Naive B cell (primary cell): ENCODE results near the gene RHOBTB3. TPM values are rescaled to one million over a fixed set of nuclear protein-coding genes. Genes with fewer than 3 reads are reported as not detected.

ENCODE experiments used
- ATAC-seq, 2 donors: fragments of 150-1000 bp; cut with Tn5 transposase; 2 replicates each; pipeline ENCODE4 v1.10.0; 2021; ENCODE audit warnings: low read depth in 2 of 2, mild to moderate bottlenecking in 2 of 2, moderate library complexity in 2 of 2
- DNase-seq: peaks from one replicate; pipeline ENCODE4 v3.0.0; 2022
- H3K27ac Mint-ChIP-seq, 6 donors: one replicate each; pipeline ENCODE4 v1.8.0; 2020 to 2022; ENCODE audit warnings: mild to moderate bottlenecking in 6 of 6, mixed read lengths in 6 of 6, moderate library complexity in 5 of 6, inconsistent platforms in 2 of 6
- H3K27me3 Mint-ChIP-seq, 3 donors: one replicate each; pipeline ENCODE4 v1.8.0; 2021 to 2022; ENCODE audit warnings: mixed read lengths in 3 of 3, mild to moderate bottlenecking in 1 of 3
- H3K36me3 Mint-ChIP-seq, 2 donors: one replicate each; pipeline ENCODE4 v1.8.0; 2020 to 2022; ENCODE audit warnings: mixed read lengths in 2 of 2, inconsistent platforms in 1 of 2, mild to moderate bottlenecking in 1 of 2
- H3K4me1 Mint-ChIP-seq, 3 donors: one replicate each; pipeline ENCODE4 v1.8.0; 2020 to 2022; ENCODE audit warnings: mixed read lengths in 3 of 3, inconsistent platforms in 1 of 3, mild to moderate bottlenecking in 1 of 3, moderate library complexity in 1 of 3
- H3K4me3 Mint-ChIP-seq, 8 donors: one replicate each; pipeline ENCODE4 v1.8.0; 2020 to 2022; ENCODE audit warnings: mild to moderate bottlenecking in 8 of 8, mixed read lengths in 8 of 8, moderate library complexity in 8 of 8, inconsistent platforms in 2 of 8
- H3K9me3 Mint-ChIP-seq, 7 donors: one replicate each; pipeline ENCODE4 v1.8.0; 2020 to 2022; ENCODE audit warnings: mixed read lengths in 7 of 7, mild to moderate bottlenecking in 5 of 7, inconsistent platforms in 2 of 7, moderate library complexity in 1 of 7
- polyA plus RNA-seq, 6 donors: library from polyadenylated mRNA; unstranded; fragments of 300-500 nt; fragmentation: Illumina TruSeq; gene quantifications; one replicate each; pipeline ENCODE4 v1.2.3, GENCODE V29; 2021; ENCODE audit warnings: low read depth in 6 of 6

The RHOBTB3 gene
- polyA plus RNA-seq, 6 donors from 2014 or later, result 1.5 to 2.1 (median 1.7) TPM; not detected in 3

DNA sequence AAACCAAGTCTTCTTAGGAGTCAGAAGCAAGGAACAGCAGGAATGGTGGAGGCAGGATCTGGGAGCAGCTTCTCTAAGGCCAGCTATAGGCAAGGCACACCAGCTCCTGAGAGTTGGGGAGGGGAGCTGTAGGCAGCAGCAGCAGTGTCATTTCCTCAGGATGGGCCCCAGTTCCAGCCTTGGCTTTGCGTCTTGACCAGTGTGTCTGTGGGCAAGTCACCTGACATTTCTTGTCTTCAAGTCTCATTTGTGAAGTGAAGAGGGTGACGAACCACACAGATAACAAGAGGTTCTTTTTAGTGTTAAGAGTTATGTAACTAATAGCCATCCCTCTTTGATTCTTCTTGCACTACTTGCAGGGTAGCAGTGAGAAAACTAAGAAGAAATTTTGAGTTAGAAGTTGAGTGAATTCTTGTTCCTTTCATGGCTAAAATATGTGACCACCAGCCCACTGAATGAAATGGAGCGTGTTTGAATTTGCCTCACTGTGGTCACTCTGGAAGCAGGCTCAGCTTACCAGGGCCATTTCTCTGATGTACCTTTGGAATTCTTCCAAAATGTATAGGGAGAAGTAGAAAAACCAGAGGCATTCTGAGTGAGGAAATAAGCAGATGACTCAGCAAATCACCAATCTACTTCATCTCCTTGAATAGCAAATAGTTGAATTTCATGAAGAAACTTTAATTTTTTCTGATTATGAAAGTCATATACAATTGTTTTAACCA is 42.4 kb downstream of the RHOBTB3 start:
- no peak overlapping the region for H3K27ac Mint-ChIP-seq
- no peaks in the 10 kb centered on the region for H3K4me1 Mint-ChIP-seq
- peaks cover 0 to 3% (median 0%) of the 10 kb centered on the region in 3 donors for H3K27me3 Mint-ChIP-seq
- H3K36me3 Mint-ChIP-seq, result no peaks in the 10 kb centered on the region
- no peak overlapping the region for H3K4me3 Mint-ChIP-seq
- no peaks in the 10 kb centered on the region for H3K9me3 Mint-ChIP-seq
- DNase-seq (no peak), ATAC-seq (no peak)

DNA sequence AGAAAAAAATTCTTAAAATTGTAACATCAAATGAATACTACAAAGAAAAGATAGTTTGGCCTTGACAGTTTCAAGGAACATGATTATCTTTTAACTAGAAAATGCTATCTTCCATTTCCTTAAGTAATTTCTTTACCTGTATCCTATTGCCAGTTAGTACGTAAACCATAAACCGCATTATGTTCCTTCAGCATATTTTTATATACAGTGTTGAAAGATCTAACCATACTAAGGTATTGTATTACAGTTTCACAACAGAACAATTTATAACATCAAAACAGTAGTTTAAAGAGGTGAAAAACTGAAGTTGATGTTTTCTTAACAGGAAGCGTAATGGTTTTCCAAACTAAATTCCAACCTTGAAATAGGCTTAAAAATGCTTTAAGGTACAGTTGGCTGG is 46.3 kb downstream of the RHOBTB3 start:
- no peak overlapping the region for H3K27ac Mint-ChIP-seq
- H3K9me3 Mint-ChIP-seq, result no peaks in the 10 kb centered on the region
- H3K27me3 Mint-ChIP-seq, result no peaks in the 10 kb centered on the region
- no peak overlapping the region for H3K4me3 Mint-ChIP-seq
- H3K4me1 Mint-ChIP-seq, result peaks cover 4 to 6% (median 6%) of the 10 kb centered on the region in 3 donors
- ATAC-seq, result no peak
- DNase-seq, result no peak
- H3K36me3 Mint-ChIP-seq, result no peaks in the 10 kb centered on the region

DNA sequence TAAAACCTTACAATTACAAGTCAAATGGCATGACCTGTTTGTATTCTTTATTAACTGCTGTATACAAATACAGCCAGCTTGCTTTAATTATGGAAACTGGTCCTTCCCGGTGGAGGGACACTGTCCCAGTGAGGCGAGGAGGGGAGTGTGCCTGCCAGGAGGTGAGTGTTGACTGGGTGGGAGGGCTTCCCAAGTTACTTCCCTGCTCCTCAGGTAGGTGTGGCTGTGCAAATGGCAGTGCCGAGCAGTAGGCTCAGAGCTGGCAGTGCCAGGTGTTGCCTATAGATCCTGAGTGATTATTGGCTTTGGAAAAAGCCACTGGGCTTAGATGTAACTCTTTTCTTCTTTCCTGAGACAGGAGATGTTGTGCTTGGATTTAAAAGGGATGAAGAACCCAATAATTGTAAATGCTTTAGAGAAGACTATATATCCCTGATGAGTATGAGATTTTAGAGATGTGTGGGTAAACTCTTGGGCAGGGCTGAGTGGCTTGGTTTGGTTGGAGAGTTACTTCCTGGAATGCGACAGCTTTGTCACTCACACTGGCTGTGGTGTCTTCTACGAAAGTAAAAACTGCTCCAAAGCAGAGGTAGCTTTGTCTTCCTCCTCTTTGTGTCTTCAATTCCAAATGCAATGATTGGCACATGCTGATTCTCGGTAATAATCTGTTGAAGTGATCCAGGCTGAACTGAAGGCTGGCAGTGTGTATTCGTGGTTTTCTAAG is 47.7 kb downstream of the RHOBTB3 start:
- no peak for ATAC-seq
- Mint-ChIP-seq H3K4me3 (no peak overlapping the region), H3K27ac (peak overlapping the region in 2 of 6 donors; percentile 0 to 41), H3K36me3 (no peaks in the 10 kb centered on the region), H3K4me1 (peaks cover 4 to 6% (median 6%) of the 10 kb centered on the region in 3 donors), H3K27me3 (no peaks in the 10 kb centered on the region), H3K9me3 (no peaks in the 10 kb centered on the region)
- DNase-seq, result no peak

- H3K27ac Mint-ChIP-seq, result no peak overlapping the region
- DNase-seq, result no peak
- no peaks in the 10 kb centered on the region for H3K9me3 Mint-ChIP-seq
- no peaks in the 10 kb centered on the region for H3K27me3 Mint-ChIP-seq
- H3K36me3 Mint-ChIP-seq, result no peaks in the 10 kb centered on the region
- ATAC-seq, result no peak
- no peak overlapping the region for H3K4me3 Mint-ChIP-seq
- peaks cover 4 to 6% (median 6%) of the 10 kb centered on the region in 3 donors for H3K4me1 Mint-ChIP-seq
Observed at GRCh38 chr5:95779611-95780010, 48.5 kb downstream of the RHOBTB3 start.

DNA sequence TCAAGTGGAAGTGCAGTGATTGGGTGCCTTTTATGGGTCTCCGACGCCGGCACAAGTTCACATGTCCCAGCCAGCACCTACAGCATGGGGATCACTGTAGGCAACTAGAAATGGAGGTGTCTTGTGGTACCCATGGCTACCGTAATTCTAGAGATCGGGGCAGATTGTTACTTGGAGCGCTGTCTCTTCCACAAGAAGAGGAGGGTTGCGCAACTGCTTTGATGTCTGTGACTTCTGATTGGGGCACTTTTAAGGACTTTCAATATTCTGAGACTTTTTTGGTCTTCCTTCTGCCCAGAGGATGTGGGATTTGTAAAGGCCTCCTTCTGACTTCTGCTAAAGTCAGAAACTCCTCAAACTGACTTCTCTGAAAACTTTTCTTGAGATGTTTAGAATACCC is 49.5 kb downstream of the RHOBTB3 start:
- ATAC-seq (no peak), DNase-seq (no peak)
- no peak overlapping the region for H3K4me3 Mint-ChIP-seq
- H3K9me3 Mint-ChIP-seq, result no peaks in the 10 kb centered on the region
- peak overlapping the region in 1 of 6 donors; percentile 17 for H3K27ac Mint-ChIP-seq
- H3K27me3 Mint-ChIP-seq, result no peaks in the 10 kb centered on the region
- H3K36me3 Mint-ChIP-seq, result no peaks in the 10 kb centered on the region
- H3K4me1 Mint-ChIP-seq, result peaks cover 4 to 6% (median 6%) of the 10 kb centered on the region in 3 donors

GRCh38 chr5:95781101-95781583 is 50.0 kb downstream of the RHOBTB3 start:
- ATAC-seq (peak; percentile 99), DNase-seq (peak; percentile 68)
- H3K36me3 Mint-ChIP-seq, result no peaks in the 10 kb centered on the region
- H3K4me3 Mint-ChIP-seq, result peak overlapping the region in 7 of 8 donors; percentile 15 to 66 (median 46)
- H3K4me1 Mint-ChIP-seq, result peaks cover 4 to 6% (median 6%) of the 10 kb centered on the region in 3 donors
- H3K9me3 Mint-ChIP-seq, result no peaks in the 10 kb centered on the region
- peak overlapping the region in 1 of 6 donors; percentile 17 for H3K27ac Mint-ChIP-seq
- no peaks in the 10 kb centered on the region for H3K27me3 Mint-ChIP-seq

GRCh38 chr5:95782181-95782580 is 51.0 kb downstream of the RHOBTB3 start:
- Mint-ChIP-seq H3K4me3 (no peak overlapping the region), H3K27ac (peak overlapping the region in 1 of 6 donors; percentile 7), H3K4me1 (peaks cover 4 to 6% (median 6%) of the 10 kb centered on the region in 3 donors)

GRCh38 chr5:95783661-95784060 is 52.5 kb downstream of the RHOBTB3 start:
- Mint-ChIP-seq H3K36me3 (no peaks in the 10 kb centered on the region), H3K27me3 (no peaks in the 10 kb centered on the region), H3K4me3 (no peak overlapping the region), H3K4me1 (peaks cover 4 to 6% (median 6%) of the 10 kb centered on the region in 3 donors), H3K9me3 (no peaks in the 10 kb centered on the region), H3K27ac (no peak overlapping the region)
- ATAC-seq, result no peak
- no peak for DNase-seq

More at GRCh38 chr5:95782181-95782580, 51.0 kb downstream of the RHOBTB3 start:
- no peaks in the 10 kb centered on the region for H3K9me3 Mint-ChIP-seq
- DNase-seq (no peak), ATAC-seq (no peak)
- H3K36me3 Mint-ChIP-seq, result no peaks in the 10 kb centered on the region
- H3K27me3 Mint-ChIP-seq, result no peaks in the 10 kb centered on the region

DNA sequence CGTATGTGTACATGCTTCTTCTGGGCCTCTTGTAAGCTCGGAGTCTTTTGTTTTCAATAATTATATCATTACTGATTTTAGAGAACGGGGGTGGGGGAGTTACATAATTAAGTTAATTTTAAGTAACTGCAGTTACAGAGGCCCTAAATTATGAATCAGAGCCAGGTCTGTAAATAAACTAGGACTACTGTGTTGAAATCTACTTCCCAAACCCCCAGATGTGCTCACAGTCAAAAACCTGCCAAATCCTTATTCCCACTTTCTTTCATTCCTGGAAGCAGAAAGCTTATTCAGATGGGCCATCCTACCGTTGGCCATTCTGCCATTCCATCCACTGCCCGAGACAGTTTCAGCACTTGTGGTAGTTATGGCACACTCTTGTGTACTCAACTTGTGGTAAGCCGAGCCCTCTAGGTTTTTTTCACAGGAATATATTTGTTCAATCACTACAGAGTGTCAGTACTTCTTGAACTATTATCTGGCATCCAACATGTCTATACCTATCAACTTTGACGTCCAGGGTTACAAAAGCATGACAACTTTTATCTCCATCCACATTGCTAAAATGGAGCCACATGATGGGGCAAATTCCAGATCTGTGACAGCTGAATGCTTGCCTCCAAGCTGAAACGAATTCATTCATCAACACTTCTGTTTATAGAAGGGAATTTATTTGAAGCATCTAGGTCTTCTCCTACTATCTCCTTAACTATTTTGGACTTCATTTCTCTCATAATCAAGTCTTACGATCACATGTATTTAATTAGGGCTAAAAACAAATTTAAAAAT is 53.6 kb downstream of the RHOBTB3 start:
- DNase-seq, result no peak
- H3K27ac Mint-ChIP-seq, result peak overlapping the region in 1 of 6 donors; percentile 82

GRCh38 chr5:95786821-95787418 is 55.8 kb downstream of the RHOBTB3 start:
- DNase-seq (no peak), ATAC-seq (no peak)
- Mint-ChIP-seq H3K27me3 (no peaks in the 10 kb centered on the region), H3K9me3 (no peaks in the 10 kb centered on the region), H3K27ac (no peak overlapping the region), H3K36me3 (no peaks in the 10 kb centered on the region), H3K4me1 (peaks cover 4 to 7% (median 6%) of the 10 kb centered on the region in 3 donors), H3K4me3 (peak overlapping the region in 1 of 8 donors; percentile 29)

More for the DNA sequence above, 53.6 kb downstream of the RHOBTB3 start:
- H3K4me3 Mint-ChIP-seq, result no peak overlapping the region
- no peaks in the 10 kb centered on the region for H3K9me3 Mint-ChIP-seq
- peaks cover 8 to 12% (median 11%) of the 10 kb centered on the region in 3 donors for H3K4me1 Mint-ChIP-seq
- ATAC-seq, result no peak
- no peaks in the 10 kb centered on the region for H3K27me3 Mint-ChIP-seq
- no peaks in the 10 kb centered on the region for H3K36me3 Mint-ChIP-seq

GRCh38 chr5:95788493-95788892 is 57.4 kb downstream of the RHOBTB3 start:
- peak overlapping the region in 1 of 6 donors; percentile 16 for H3K27ac Mint-ChIP-seq
- no peak overlapping the region for H3K4me3 Mint-ChIP-seq
- no peaks in the 10 kb centered on the region for H3K9me3 Mint-ChIP-seq
- no peaks in the 10 kb centered on the region for H3K27me3 Mint-ChIP-seq
- H3K36me3 Mint-ChIP-seq, result no peaks in the 10 kb centered on the region
- peaks cover 4 to 7% (median 6%) of the 10 kb centered on the region in 3 donors for H3K4me1 Mint-ChIP-seq
- ATAC-seq (no peak), DNase-seq (no peak)

GRCh38 chr5:95791751-95792150 is 60.6 kb downstream of the RHOBTB3 start:
- no peak overlapping the region for H3K27ac Mint-ChIP-seq
- peaks cover 4 to 7% (median 6%) of the 10 kb centered on the region in 3 donors for H3K4me1 Mint-ChIP-seq
- H3K4me3 Mint-ChIP-seq, result no peak overlapping the region
- H3K9me3 Mint-ChIP-seq, result no peaks in the 10 kb centered on the region
- no peaks in the 10 kb centered on the region for H3K36me3 Mint-ChIP-seq
- H3K27me3 Mint-ChIP-seq, result no peaks in the 10 kb centered on the region
- DNase-seq (no peak), ATAC-seq (no peak)

DNA sequence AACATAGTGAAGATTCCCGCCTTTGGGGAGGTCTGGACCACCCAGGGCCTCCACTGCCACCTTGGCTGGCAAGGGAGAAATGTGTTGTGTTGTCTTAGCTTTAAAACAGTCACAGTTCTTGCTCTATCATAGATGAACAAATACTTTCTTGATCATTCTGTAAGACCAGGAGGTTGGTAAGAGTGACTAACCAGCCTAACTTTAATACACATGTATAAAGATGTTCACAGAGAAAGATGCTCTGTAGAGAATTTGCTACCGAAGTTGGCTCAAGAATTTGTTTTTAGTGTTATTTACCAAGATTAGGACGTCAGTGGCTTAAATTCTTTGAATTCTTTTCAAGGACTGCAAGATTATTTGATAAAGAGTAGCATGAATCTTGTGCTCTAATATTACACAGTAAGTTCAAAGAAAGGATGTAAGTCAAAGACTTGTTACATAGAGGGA is 63.0 kb downstream of the RHOBTB3 start:
- DNase-seq (no peak), ATAC-seq (no peak)
- Mint-ChIP-seq H3K36me3 (no peaks in the 10 kb centered on the region), H3K4me3 (no peak overlapping the region), H3K4me1 (peaks cover 4 to 7% (median 6%) of the 10 kb centered on the region in 3 donors), H3K9me3 (no peaks in the 10 kb centered on the region), H3K27me3 (no peaks in the 10 kb centered on the region), H3K27ac (no peak overlapping the region)
